ENCODE measurements around the gene DLX6.
A peak's percentile ranks its signal among the peaks of the same experiment; 100 is the strongest.

DLX6 gene

GRCh38 chr7:96996111-96996957, 9.0 kb upstream of the DLX6 start:
- DNase-seq = no peak

GRCh38 chr7:96996958-96997511, 8.3 kb upstream of the DLX6 start:
- DNase-seq = no peak

- DNase-seq = no peak
Observed at GRCh38 chr7:96997512-96998032, 7.8 kb upstream of the DLX6 start.

- no peak for DNase-seq
Observed at GRCh38 chr7:96998333-96998732, 7.0 kb upstream of the DLX6 start.

GRCh38 chr7:96998744-96999143, 6.6 kb upstream of the DLX6 start:
- no peak for DNase-seq

GRCh38 chr7:97001221-97001620, 4.1 kb upstream of the DLX6 start:
- DNase-seq = no peak

- no peak for DNase-seq
Observed at GRCh38 chr7:97001656-97002554, 3.4 kb upstream of the DLX6 start.

GRCh38 chr7:97002555-97003261, 2.6 kb upstream of the DLX6 start:
- DNase-seq = no peak

- DNase-seq = no peak
Observed at GRCh38 chr7:97003262-97004246, 1.8 kb upstream of the DLX6 start.

- no peak for DNase-seq
Observed at GRCh38 chr7:97004247-97005182, 838 bp upstream of the DLX6 start.

GRCh38 chr7:97006055-97006815, 882 bp downstream of the DLX6 start:
- peak in 1 of 2 donors; percentile 13 for DNase-seq

- DNase-seq = no peak
Observed at GRCh38 chr7:97006816-97007582, 1.6 kb downstream of the DLX6 start.

GRCh38 chr7:97007583-97007861, 2.2 kb downstream of the DLX6 start:
- no peak for DNase-seq

- DNase-seq = no peak
Observed at GRCh38 chr7:97008275-97008917, 3.0 kb downstream of the DLX6 start.

GRCh38 chr7:97009753-97010732, 4.7 kb downstream of the DLX6 start:
- DNase-seq = no peak

GRCh38 chr7:97011104-97011503, 5.8 kb downstream of the DLX6 start:
- no peak for DNase-seq

Measured in activated CD4-positive, alpha-beta T cell treated with anti-CD3 and anti-CD28 coated beads for 4 hours (primary cell).